ENCODE data around the gene TBC1D5.

- TF ChIP-seq GATA2 (IDR thresholded peaks at IDR 0.05; ENCODE audit: low read depth, low read length) (no peak), GATA3 (IDR thresholded peaks at IDR 0.05; ENCODE audit: low read depth, low read length) (no peak)
Observed at GRCh38 chr3:17110660-17111396, 631.6 kb downstream of the TBC1D5 start.
